Lower leg skin (tissue), 4 donors: ENCODE data around the gene ADARB2. TPM values are rescaled to one million over a fixed set of nuclear protein-coding genes. Genes with fewer than 3 reads are reported as not detected.
"Not testable (repeated sequence)": the region's sequence is repeated elsewhere in the genome, so short reads cannot be mapped to it uniquely, and the experiment has no call there.

Experiments used
- DNase-seq, 2 donors: peaks; one replicate each; pipeline ENCODE4 v3.0.0-alpha.2; 2019; ENCODE audit warnings: low spot score in 2 of 2
- H3K4me3 ChIP-seq: fragments of 200-600 bp; sonication (generic); 2 replicates; pipeline ENCODE4 v1.5.1; 2017; ENCODE audit warnings: mild to moderate bottlenecking, low read depth; ENCODE audit not compliant: poor library complexity, severe bottlenecking
- POLR2A ChIP-seq, 2 donors: fragments of 450-650 bp; IDR thresholded peaks; one replicate each; pipeline ENCODE4 v1.6.1; 2016 to 2017; ENCODE audit warnings: antibody characterized with exemption in 2 of 2, mild to moderate bottlenecking in 1 of 2, moderate library complexity in 1 of 2
- WGBS, 2 donors: methylation state at CpG; one replicate each; pipeline ENCODE4 v1.1.5; 2018; 5-methylcytosine and 5-hydroxymethylcytosine counted together
- intact Hi-C: fragments of 100-400 bp; cut with DNase I; formaldehyde crosslinking; loops from one replicate; pipeline ENCODE4 v1.15.0; 2023; ENCODE audit warnings: low total_unique reads
- total RNA-seq, 4 donors: library from RNA; depleted of rRNA; stranded (reverse); fragments of >200 nt; gene quantifications; one replicate each; pipeline ENCODE4 v1.1.0, GENCODE V29; 2016
- TF ChIP-seq, protein P1 (sequence below), 3 donors: fragments of 450-650 bp; IDR thresholded peaks; one replicate each; pipeline ENCODE4 v1.5.1; 2016; ENCODE audit warnings: antibody characterized with exemption in 3 of 3, mild to moderate bottlenecking in 3 of 3, moderate library complexity in 2 of 3

ADARB2 gene
- total RNA-seq, 4 donors from 2014 or later: 0.72 to 3.6 (median 1.8) TPM

DNA sequence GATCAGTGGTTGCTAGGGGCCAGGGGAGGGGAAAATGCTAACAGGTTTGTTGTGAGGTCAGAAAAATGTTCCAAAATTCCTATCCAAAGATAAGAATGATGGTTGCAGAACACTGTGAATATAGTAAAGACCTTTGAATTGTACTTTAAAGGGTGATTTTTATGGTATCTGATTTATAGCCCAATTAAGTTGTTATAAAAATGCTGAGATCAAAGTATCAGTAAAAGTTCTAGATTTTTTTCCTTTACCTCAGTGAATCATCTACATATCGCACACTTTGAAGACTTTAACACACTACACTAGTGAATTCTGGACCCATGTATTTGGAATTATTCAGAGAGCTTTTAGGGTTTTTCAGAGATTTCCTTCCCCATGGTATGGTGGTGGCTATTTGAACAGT, 405.8 kb downstream of the ADARB2 start:
- no peak overlapping the region for H3K4me3 ChIP-seq
- no peak for TF ChIP-seq POLR2A (IDR thresholded peaks at IDR 0.05)
- TF ChIP-seq, protein P1, sequence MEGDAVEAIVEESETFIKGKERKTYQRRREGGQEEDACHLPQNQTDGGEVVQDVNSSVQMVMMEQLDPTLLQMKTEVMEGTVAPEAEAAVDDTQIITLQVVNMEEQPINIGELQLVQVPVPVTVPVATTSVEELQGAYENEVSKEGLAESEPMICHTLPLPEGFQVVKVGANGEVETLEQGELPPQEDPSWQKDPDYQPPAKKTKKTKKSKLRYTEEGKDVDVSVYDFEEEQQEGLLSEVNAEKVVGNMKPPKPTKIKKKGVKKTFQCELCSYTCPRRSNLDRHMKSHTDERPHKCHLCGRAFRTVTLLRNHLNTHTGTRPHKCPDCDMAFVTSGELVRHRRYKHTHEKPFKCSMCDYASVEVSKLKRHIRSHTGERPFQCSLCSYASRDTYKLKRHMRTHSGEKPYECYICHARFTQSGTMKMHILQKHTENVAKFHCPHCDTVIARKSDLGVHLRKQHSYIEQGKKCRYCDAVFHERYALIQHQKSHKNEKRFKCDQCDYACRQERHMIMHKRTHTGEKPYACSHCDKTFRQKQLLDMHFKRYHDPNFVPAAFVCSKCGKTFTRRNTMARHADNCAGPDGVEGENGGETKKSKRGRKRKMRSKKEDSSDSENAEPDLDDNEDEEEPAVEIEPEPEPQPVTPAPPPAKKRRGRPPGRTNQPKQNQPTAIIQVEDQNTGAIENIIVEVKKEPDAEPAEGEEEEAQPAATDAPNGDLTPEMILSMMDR (IDR thresholded peaks at IDR 0.05): no peak
- 63 to 71% methylated on average over 1 of the region's 1 CpG for WGBS, 2 donors
- intact Hi-C loops: no loop called here
- DNase-seq: no peak

DNA sequence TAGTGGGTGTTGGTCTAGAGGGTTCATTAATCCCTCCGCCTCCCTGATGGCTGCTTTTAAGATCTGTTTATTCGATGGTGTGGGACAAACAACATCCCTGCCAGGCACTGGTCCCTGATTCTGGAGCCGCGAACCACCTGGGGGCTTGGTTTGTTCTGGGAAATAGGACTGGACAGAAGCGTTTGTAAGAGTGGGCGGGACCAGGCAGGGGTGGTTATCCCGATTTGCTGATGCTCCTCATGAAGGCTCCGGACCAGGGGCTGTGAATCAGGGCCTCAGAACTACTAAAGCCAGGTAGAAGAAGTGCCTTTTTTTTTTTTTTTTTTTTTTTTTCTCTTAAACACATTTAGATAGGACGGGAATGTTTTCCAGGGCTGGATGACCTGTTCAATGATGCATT, 407.7 kb downstream of the ADARB2 start:
- intact Hi-C loops: no loop called here
- no peak overlapping the region for H3K4me3 ChIP-seq
- TF ChIP-seq, protein P1 (IDR thresholded peaks at IDR 0.05): no peak
- TF ChIP-seq POLR2A (IDR thresholded peaks at IDR 0.05): no peak
- 83 to 93% methylated on average over 9 of the region's 9 CpGs for WGBS, 2 donors
- peak in 1 of 2 donors; percentile 43 for DNase-seq

DNA sequence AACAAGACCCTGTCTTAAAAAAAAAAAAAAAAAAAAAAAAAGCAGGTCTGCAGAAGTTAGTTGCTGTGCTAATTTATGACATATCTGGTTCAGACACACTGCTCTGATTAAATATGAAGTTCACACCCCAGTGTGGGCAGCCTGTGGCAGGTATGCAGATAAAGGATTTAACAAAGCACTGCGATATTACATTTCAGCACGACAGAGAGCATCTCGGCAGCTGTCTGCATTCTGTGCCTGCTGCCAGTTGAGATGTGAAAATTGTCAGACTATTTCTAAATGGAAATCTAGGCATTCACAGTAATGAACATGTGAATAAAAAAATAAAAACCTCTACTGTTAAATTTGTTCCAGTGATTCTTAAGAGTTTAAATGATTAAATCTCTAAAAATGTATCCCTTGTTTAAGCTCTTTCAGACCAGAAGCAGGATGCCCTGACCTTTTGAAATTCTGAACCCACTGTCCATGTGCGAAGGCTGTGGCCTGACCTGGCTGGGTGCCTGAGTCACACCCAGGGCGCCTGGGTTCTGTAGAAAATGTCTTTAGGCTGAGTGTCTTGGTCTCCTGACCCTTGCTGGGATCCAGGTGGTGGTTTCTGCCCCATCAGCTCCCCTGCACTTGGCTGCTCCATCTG, 408.2 kb downstream of the ADARB2 start:
- H3K4me3 ChIP-seq: no peak overlapping the region
- intact Hi-C loops: no loop called here
- WGBS, 2 donors: 74 to 78% methylated on average over 5 of the region's 5 CpGs
- peak in 1 of 2 donors; percentile 4 for DNase-seq
- TF ChIP-seq POLR2A (IDR thresholded peaks at IDR 0.05): no peak
- TF ChIP-seq, protein P1 (IDR thresholded peaks at IDR 0.05): no peak

DNA sequence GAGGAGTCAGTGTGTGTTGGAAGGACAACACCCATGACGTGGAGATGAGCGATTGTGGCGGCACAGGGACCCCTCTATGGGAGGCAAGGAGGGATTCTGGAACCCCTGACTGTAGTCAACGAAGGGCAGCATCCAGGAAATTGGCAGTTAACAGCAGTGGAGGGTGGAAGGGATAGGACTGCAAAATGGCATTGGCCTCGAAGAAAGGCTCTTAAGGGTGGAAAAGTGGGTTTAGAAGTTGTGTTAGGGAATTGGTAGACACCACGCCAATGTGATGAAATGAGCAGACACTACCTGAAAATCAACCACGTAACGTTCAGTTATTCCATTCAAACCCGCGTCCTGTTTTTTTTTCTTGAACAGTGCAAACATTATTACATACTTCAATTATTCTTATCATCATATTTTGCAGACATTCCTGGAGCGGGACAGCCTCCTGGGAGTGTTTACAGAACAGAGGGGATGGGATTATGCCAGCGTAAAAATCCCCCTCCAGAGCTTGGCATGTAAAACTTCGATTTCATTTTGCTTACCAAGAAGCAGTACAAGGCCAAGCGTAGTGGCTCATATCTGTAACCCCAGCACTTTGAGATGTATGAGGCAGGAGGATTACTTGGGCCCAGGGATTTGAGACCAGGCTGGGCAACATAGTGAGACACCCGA, 409.0 kb downstream of the ADARB2 start:
- peak in 1 of 2 donors; percentile 49 for DNase-seq
- WGBS, 2 donors: 83 to 89% methylated on average over 15 of the region's 15 CpGs
- TF ChIP-seq, protein P1 (IDR thresholded peaks at IDR 0.05): no peak
- TF ChIP-seq POLR2A (IDR thresholded peaks at IDR 0.05): no peak
- intact Hi-C loops: no loop called here
- H3K4me3 ChIP-seq: no peak overlapping the region

DNA sequence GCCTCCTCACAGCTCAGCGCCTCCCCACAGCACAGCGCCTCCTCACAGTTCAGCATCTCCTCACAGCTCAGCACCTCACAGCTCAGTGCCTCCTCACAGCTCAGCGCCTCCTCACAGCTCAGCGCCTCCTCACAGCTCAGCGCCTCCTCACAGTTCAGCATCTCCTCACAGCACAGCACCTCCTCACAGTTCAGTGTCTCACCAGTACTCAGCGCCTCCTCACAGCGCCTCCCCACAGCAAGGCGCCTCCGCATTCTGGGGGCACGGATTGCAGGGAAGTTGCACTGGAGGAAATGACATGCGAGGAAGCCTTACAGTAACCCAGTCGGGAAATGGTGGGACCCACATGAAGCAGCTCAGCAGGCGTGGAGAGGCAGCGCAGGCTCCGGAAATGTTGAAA, 409.6 kb downstream of the ADARB2 start:
- no peak for TF ChIP-seq POLR2A (IDR thresholded peaks at IDR 0.05)
- TF ChIP-seq, protein P1 (IDR thresholded peaks at IDR 0.05): no peak
- intact Hi-C loops: no loop called here
- 79 to 92% methylated on average over 15 of the region's 15 CpGs for WGBS, 2 donors
- no peak overlapping the region for H3K4me3 ChIP-seq
- peak in 1 of 2 donors; percentile 46 for DNase-seq

DNA sequence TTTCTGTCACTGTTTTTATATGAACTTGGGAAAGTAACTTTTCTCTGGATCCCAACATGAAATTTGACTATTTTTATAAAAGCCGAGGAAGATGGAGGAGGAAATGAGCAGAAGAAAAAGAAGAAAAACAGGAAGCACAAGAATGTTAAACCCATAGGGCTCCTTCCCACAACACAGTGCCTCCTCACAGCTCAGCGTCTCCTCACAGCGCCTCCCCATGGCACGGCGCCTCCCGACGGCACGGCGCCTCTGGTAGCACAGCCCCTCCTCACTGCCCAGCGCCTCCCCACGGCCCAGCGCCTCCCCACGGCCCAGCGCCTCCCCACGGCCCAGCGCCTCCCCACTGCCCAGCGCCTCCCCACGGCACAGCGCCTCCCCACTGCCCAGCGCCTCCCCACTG, 410.8 kb downstream of the ADARB2 start:
- intact Hi-C loops, H3K4me3 ChIP-seq: not testable (repeated sequence)
- peak in 1 of 2 donors; percentile 29 for DNase-seq
- WGBS, 2 donors: 85 to 91% methylated on average over 17 to 19 of the region's 20 CpGs
